HCT116 (cell line): ENCODE results near the gene NLRC5. TPM values are rescaled to one million over a fixed set of nuclear protein-coding genes. Genes with fewer than 3 reads are reported as not detected.

Experiments
- ATAC-seq: fragments of 200-7000 bp; cut with Tn5 transposase; 2 replicates; pipeline ENCODE4 v1.9.1; 2020; ENCODE audit warnings: mild to moderate bottlenecking, moderate library complexity
- BruUV-seq: library from RNA; stranded (reverse); fragments of 400-500 nt; replicated peaks from 2 replicates; lab custom pipeline; 2021; lab: Mats Ljungman, UMichigan
- CTCF ChIA-PET: fragments of 300-600 bp; sonication (Branson Sonifier 250); formaldehyde crosslinking; loops from one replicate; lab custom pipeline; 2021; ENCODE audit warnings: antibody characterized with exemption; lab: Charles Lee
- POLR2A ChIA-PET: fragments of 300-600, 350-600 bp; sonication (Branson Sonifier 250); formaldehyde crosslinking; loops from one replicate; lab custom pipeline; 2021; ENCODE audit warnings: antibody characterized with exemption; lab: Charles Lee
- RAD21 ChIA-PET, 2 experiments: fragments of 300-600 bp; sonication (Branson Sonifier 250); formaldehyde crosslinking; loops; one replicate each; lab custom pipeline; 2023; ENCODE audit warnings: low total read pairs in 2 of 2; ENCODE audit not compliant: uncharacterized antibody in 2 of 2, unreplicated experiment in 2 of 2, low non-redundant PET in 1 of 2; lab: Charles Lee
- DNase-seq: peaks from one replicate; pipeline ENCODE4 v3.0.0-alpha.2; 2010; ENCODE audit warnings: low read depth, low spot score
- H2AFZ ChIP-seq: fragments of 200-600 bp; shearing (Covaris generic), sonication (generic); 2 replicates; pipeline ENCODE4 v1.6.1; 2017; ENCODE audit warnings: low read depth, mixed run types, mixed read lengths, antibody characterized with exemption, low read length; ENCODE audit not compliant: poor library complexity, severe bottlenecking
- H3K27ac ChIP-seq: 2 replicates; pipeline ENCODE4 v1.5.1; 2012; ENCODE audit warnings: low read depth, low read length
- H3K27me3 ChIP-seq: fragments of 200-600 bp; sonication (generic); 2 replicates; pipeline ENCODE4 v1.6.1; 2016; ENCODE audit warnings: mixed run types, low read length, mixed read lengths; ENCODE audit not compliant: insufficient read depth
- H3K36me3 ChIP-seq, 2 experiments: fragments of 200-500 bp in 1 of 2; fragments of 200-600 bp in 1 of 2; sonication (Bioruptor generic) in 1 of 2; sonication (generic) in 1 of 2; 2 replicates each; pipeline versions ENCODE4 v1.5.1 to v1.6.1; 2014 to 2016; ENCODE audit warnings: low read length in 2 of 2, inconsistent platforms in 1 of 2, mixed read lengths in 1 of 2, mixed run types in 1 of 2; ENCODE audit not compliant: insufficient read depth in 2 of 2, control insufficient read depth in 1 of 2
- H3K4me1 ChIP-seq, 2 experiments: fragments of 200-600 bp in 1 of 2; sonication (generic) in 1 of 2; 2 replicates each; pipeline versions ENCODE4 v1.5.1 to v1.6.1; 2012 to 2017; ENCODE audit warnings: low read length in 2 of 2, inconsistent platforms in 1 of 2, mild to moderate bottlenecking in 1 of 2, mixed read lengths in 1 of 2, mixed run types in 1 of 2, moderate library complexity in 1 of 2; ENCODE audit not compliant: insufficient read depth in 2 of 2, control insufficient read depth in 1 of 2
- H3K4me2 ChIP-seq: fragments of 200-600 bp; sonication (generic); 2 replicates; pipeline ENCODE4 v1.6.1; 2017; ENCODE audit warnings: mixed run types, low read length, mixed read lengths
- H3K4me3 ChIP-seq, 2 experiments: fragments of 200-600 bp in 1 of 2; sonication (generic) in 1 of 2; replicated peaks in 1 of 2; 2 replicates each; pipeline ENCODE4 v1.5.1; 2011 to 2016; ENCODE audit warnings: low read length in 2 of 2, control low read depth in 1 of 2, low read depth in 1 of 2, mild to moderate bottlenecking in 1 of 2, mixed read lengths in 1 of 2, mixed run types in 1 of 2
- H3K79me2 ChIP-seq: fragments of 200-600 bp; sonication (generic); 2 replicates; pipeline ENCODE4 v1.6.1; 2017; ENCODE audit warnings: mild to moderate bottlenecking, mixed run types, low read length, moderate library complexity, mixed read lengths; ENCODE audit not compliant: insufficient read depth
- H3K9ac ChIP-seq: fragments of 200-600 bp; sonication (generic); 2 replicates; pipeline ENCODE4 v1.6.1; 2016; ENCODE audit warnings: low read length, mixed read lengths
- H3K9me2 ChIP-seq: fragments of 200-600 bp; sonication (generic), shearing (Covaris generic); 2 replicates; pipeline ENCODE4 v1.6.1; 2017; ENCODE audit warnings: mixed run types, mild to moderate bottlenecking, moderate library complexity; ENCODE audit not compliant: insufficient read depth
- H3K9me3 ChIP-seq, 2 experiments: fragments of 200-500 bp in 1 of 2; fragments of 200-600 bp in 1 of 2; sonication (Bioruptor generic) in 1 of 2; sonication (generic) in 1 of 2; 2 replicates each; pipeline ENCODE4 v1.6.1; 2014 to 2017; ENCODE audit warnings: low read length in 2 of 2, mixed read lengths in 2 of 2, inconsistent platforms in 1 of 2, low read depth in 1 of 2, mild to moderate bottlenecking in 1 of 2, mixed run types in 1 of 2, moderate library complexity in 1 of 2; ENCODE audit not compliant: control insufficient read depth in 1 of 2, insufficient read depth in 1 of 2
- H4K20me1 ChIP-seq: fragments of 200-600 bp; sonication (generic), shearing (Covaris generic); 2 replicates; pipeline ENCODE4 v1.6.1; 2017; ENCODE audit warnings: mixed run types, mild to moderate bottlenecking, moderate library complexity; ENCODE audit not compliant: insufficient read depth
- CBX3 ChIP-seq: IDR thresholded peaks from 2 replicates; pipeline ENCODE4 v1.6.1; 2012; ENCODE audit warnings: low read depth
- CEBPB ChIP-seq: IDR thresholded peaks from 2 replicates; pipeline ENCODE4 v1.6.1; 2012; ENCODE audit warnings: low read depth
- EGR1 ChIP-seq: IDR thresholded peaks from 2 replicates; pipeline ENCODE4 v1.6.1; 2012; ENCODE audit warnings: low read depth
- EZH2 ChIP-seq: fragments of 200-600 bp; sonication (generic); IDR thresholded peaks from 2 replicates; pipeline ENCODE4 v1.6.1; 2017; ENCODE audit warnings: antibody characterized with exemption, mixed run types
- EZH2phosphoT487 ChIP-seq: fragments of 200-600 bp; IDR thresholded peaks from 2 replicates; pipeline ENCODE4 v1.6.1; 2018; ENCODE audit warnings: antibody characterized with exemption, borderline replicate concordance
- FOSL1 ChIP-seq: IDR thresholded peaks from 2 replicates; pipeline ENCODE4 v1.6.1; 2012; ENCODE audit warnings: low read depth
- POLR2A ChIP-seq: IDR thresholded peaks from 2 replicates; pipeline ENCODE4 v1.7.0; 2011; ENCODE audit warnings: borderline replicate concordance; ENCODE audit not compliant: insufficient read depth, insufficient read length; ENCODE audit errors: extremely low read depth
- RAD21 ChIP-seq: IDR thresholded peaks from 2 replicates; pipeline ENCODE4 v1.6.1; 2012; ENCODE audit warnings: low read depth, mild to moderate bottlenecking
- SIN3A ChIP-seq: IDR thresholded peaks from 2 replicates; pipeline ENCODE4 v1.6.1; 2012; ENCODE audit warnings: low read depth
- SP1 ChIP-seq: IDR thresholded peaks from 2 replicates; pipeline ENCODE4 v1.6.1; 2012; ENCODE audit warnings: low read depth
- TCF7L2 ChIP-seq: IDR thresholded peaks from 2 replicates; pipeline ENCODE4 v1.7.0; 2011; ENCODE audit warnings: borderline replicate concordance, inconsistent platforms; ENCODE audit not compliant: insufficient read depth, insufficient read length; ENCODE audit errors: extremely low read depth
- YY1 ChIP-seq: IDR thresholded peaks from 2 replicates; pipeline ENCODE4 v1.6.1; 2011; ENCODE audit warnings: low read length, low read depth, moderate library complexity, mild to moderate bottlenecking; ENCODE audit not compliant: insufficient replicate concordance; ENCODE audit errors: extremely low read depth
- ZNF274 ChIP-seq: fragments of 200-500 bp; sonication (Bioruptor generic); IDR thresholded peaks from 2 replicates; pipeline ENCODE4 v1.6.1; 2014; ENCODE audit warnings: mild to moderate bottlenecking, low read depth, low read length, inconsistent platforms
- intact Hi-C: fragments of 100-400 bp; cut with micrococcal nuclease; formaldehyde crosslinking; loops from 2 replicates; pipeline ENCODE4 v1.10.0; 2022
- total RNA-seq: library from RNA; stranded (reverse); gene quantifications from one replicate; pipeline ENCODE4 v1.2.1, GENCODE V29; 2021; ENCODE audit not compliant: unreplicated experiment
- TF ChIP-seq, protein P1 (sequence below): IDR thresholded peaks from 2 replicates; pipeline ENCODE4 v1.6.1; 2012
- TF ChIP-seq, protein P2 (sequence below): IDR thresholded peaks from 2 replicates; pipeline ENCODE4 v1.6.1; 2012; ENCODE audit warnings: low read depth
- TF ChIP-seq, protein P3 (sequence below), 3 experiments: fragments of 200-600 bp in 1 of 3; sonication (generic) in 1 of 3; IDR thresholded peaks in 2 of 3; conservative IDR thresholded peaks in 1 of 3; 2 replicates each; pipeline ENCODE4 v1.5.1; 2012 to 2017; ENCODE audit warnings: low read depth in 2 of 3, low read length in 2 of 3, antibody characterized with exemption in 1 of 3, borderline replicate concordance in 1 of 3, control low read depth in 1 of 3, mild to moderate bottlenecking in 1 of 3, mixed read lengths in 1 of 3, mixed run types in 1 of 3, moderate library complexity in 1 of 3; ENCODE audit not compliant: insufficient read depth in 1 of 3

NLRC5 gene
- total RNA-seq, 1 experiment from 2014 or later: 10.4 TPM

DNA sequence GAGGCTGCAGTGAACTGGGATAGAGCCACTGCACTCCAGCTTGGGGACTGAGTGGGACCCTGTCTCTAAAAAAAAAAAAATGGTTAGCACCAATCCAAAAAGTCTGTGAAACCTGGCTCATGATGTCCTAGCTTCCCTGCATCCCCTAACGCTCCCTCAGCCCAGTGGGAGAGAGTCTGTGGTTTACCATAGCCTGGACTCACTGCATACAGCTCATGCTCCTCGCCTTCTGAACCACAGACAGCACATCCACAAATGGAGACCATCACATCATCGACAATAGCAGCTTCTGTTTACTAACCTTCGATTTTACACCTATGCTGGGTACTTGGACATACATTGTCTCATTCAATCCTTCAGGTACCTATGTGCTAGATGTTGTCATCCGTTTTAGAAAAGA is 43.6 kb downstream of the NLRC5 start:
- Histone ChIP-seq H3K79me2 (no peaks in the 10 kb centered on the region), H3K9me3 (no peaks in the 10 kb centered on the region), H3K27me3 (no peaks in the 10 kb centered on the region), H4K20me1 (no peaks in the 10 kb centered on the region), H3K27ac (no peak overlapping the region), H3K36me3 (no peaks in the 10 kb centered on the region), H3K4me2 (no peak overlapping the region), H3K9me2 (no peaks in the 10 kb centered on the region), H3K9ac (no peak overlapping the region), H3K4me3 (no peak overlapping the region), H2AFZ (no peak overlapping the region), H3K4me1 (no peaks in the 10 kb centered on the region)
- intact Hi-C loops: no loop called here
- ATAC-seq (no peak), DNase-seq (no peak)
- POLR2A ChIA-PET: interaction anchor here (0.6 kb wide), 1 partner anchor 179 kb away, joined by 3 read pairs; no protein-coding TSS in a partner anchor
- BruUV-seq: no TSS peak
- TF ChIP-seq, protein P1, sequence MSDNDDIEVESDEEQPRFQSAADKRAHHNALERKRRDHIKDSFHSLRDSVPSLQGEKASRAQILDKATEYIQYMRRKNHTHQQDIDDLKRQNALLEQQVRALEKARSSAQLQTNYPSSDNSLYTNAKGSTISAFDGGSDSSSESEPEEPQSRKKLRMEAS: no peak
- TF ChIP-seq ZNF274 (no peak), SIN3A (no peak)
- RAD21 ChIA-PET: no interaction called here
- CTCF ChIA-PET: interaction anchor here (1.6 kb wide), 1 partner anchor 13 kb away, joined by 5 read pairs; no protein-coding TSS in a partner anchor

DNA sequence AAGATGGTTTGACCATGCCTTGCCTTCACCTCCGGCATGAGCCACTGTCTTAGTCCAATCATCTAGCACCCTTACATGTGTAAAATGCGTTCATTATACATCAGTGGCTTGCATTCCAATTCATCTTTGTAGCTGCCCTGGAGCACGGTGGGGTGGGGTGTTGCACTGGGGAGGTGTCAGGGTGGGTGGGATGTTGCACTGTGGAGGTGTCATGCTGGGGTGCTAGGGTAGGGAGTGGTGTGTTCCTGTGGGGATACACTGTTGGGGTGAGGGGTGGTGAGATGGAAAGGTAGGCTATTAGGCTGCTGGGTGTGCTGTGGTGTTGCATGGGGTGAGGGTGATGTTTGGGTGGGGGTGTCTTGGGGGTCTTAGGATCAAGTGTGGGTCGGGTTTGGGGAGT is 47.0 kb downstream of the NLRC5 start:
- Histone ChIP-seq H3K4me1 (no peaks in the 10 kb centered on the region), H3K27me3 (no peaks in the 10 kb centered on the region), H3K79me2 (no peaks in the 10 kb centered on the region), H3K27ac (no peak overlapping the region), H3K36me3 (no peaks in the 10 kb centered on the region), H3K9me2 (no peaks in the 10 kb centered on the region), H2AFZ (no peak overlapping the region), H4K20me1 (no peaks in the 10 kb centered on the region), H3K9me3 (no peaks in the 10 kb centered on the region), H3K4me2 (no peak overlapping the region), H3K9ac (no peak overlapping the region), H3K4me3 (no peak overlapping the region)
- intact Hi-C loops: no loop called here
- BruUV-seq: no TSS peak
- ChIA-PET POLR2A (no interaction called here), RAD21 (no interaction called here), CTCF (interaction anchor here (1.4 kb wide), 1 partner anchor 9 kb away, joined by 3 read pairs; no protein-coding TSS in a partner anchor)
- DNase-seq: no peak
- no peak for ATAC-seq
- TF ChIP-seq RAD21 (no peak), EZH2 (no peak), FOSL1 (no peak), POLR2A (no peak), SP1 (no peak), CEBPB (no peak), EGR1 (no peak), TCF7L2 (no peak), CBX3 (no peak), SIN3A (no peak), EZH2phosphoT487 (no peak), YY1 (no peak)
- TF ChIP-seq, protein P1: no peak
- TF ChIP-seq, protein P2, sequence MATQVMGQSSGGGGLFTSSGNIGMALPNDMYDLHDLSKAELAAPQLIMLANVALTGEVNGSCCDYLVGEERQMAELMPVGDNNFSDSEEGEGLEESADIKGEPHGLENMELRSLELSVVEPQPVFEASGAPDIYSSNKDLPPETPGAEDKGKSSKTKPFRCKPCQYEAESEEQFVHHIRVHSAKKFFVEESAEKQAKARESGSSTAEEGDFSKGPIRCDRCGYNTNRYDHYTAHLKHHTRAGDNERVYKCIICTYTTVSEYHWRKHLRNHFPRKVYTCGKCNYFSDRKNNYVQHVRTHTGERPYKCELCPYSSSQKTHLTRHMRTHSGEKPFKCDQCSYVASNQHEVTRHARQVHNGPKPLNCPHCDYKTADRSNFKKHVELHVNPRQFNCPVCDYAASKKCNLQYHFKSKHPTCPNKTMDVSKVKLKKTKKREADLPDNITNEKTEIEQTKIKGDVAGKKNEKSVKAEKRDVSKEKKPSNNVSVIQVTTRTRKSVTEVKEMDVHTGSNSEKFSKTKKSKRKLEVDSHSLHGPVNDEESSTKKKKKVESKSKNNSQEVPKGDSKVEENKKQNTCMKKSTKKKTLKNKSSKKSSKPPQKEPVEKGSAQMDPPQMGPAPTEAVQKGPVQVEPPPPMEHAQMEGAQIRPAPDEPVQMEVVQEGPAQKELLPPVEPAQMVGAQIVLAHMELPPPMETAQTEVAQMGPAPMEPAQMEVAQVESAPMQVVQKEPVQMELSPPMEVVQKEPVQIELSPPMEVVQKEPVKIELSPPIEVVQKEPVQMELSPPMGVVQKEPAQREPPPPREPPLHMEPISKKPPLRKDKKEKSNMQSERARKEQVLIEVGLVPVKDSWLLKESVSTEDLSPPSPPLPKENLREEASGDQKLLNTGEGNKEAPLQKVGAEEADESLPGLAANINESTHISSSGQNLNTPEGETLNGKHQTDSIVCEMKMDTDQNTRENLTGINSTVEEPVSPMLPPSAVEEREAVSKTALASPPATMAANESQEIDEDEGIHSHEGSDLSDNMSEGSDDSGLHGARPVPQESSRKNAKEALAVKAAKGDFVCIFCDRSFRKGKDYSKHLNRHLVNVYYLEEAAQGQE: no peak
- TF ChIP-seq, protein P3, sequence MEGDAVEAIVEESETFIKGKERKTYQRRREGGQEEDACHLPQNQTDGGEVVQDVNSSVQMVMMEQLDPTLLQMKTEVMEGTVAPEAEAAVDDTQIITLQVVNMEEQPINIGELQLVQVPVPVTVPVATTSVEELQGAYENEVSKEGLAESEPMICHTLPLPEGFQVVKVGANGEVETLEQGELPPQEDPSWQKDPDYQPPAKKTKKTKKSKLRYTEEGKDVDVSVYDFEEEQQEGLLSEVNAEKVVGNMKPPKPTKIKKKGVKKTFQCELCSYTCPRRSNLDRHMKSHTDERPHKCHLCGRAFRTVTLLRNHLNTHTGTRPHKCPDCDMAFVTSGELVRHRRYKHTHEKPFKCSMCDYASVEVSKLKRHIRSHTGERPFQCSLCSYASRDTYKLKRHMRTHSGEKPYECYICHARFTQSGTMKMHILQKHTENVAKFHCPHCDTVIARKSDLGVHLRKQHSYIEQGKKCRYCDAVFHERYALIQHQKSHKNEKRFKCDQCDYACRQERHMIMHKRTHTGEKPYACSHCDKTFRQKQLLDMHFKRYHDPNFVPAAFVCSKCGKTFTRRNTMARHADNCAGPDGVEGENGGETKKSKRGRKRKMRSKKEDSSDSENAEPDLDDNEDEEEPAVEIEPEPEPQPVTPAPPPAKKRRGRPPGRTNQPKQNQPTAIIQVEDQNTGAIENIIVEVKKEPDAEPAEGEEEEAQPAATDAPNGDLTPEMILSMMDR (IDR thresholded peaks at IDR 0.05 in 2 of 3, conservative IDR thresholded peaks at IDR 0.05 in 1 of 3; ENCODE audit: borderline replicate concordance in 1 of 3, insufficient read depth in 1 of 3, low read depth in 2 of 3, low read length in 2 of 3): no peak
